Ishikawa (cell line): ENCODE measurements around the gene TM4SF20.

Experiments
- CEBPB ChIP-seq: IDR thresholded peaks from 2 replicates; pipeline ENCODE4 v1.6.1; 2012
- EGR1 ChIP-seq: IDR thresholded peaks from 2 replicates; pipeline ENCODE4 v1.6.1; 2012
- EP300 ChIP-seq: IDR thresholded peaks from 2 replicates; pipeline ENCODE4 v1.6.1; 2012; ENCODE audit warnings: borderline replicate concordance
- FOXM1 ChIP-seq: IDR thresholded peaks from 2 replicates; pipeline ENCODE4 v1.6.1; 2012; ENCODE audit warnings: low read depth, borderline replicate concordance
- MAX ChIP-seq: IDR thresholded peaks from 2 replicates; pipeline ENCODE4 v1.6.1; 2012
- REST ChIP-seq: IDR thresholded peaks from 2 replicates; pipeline ENCODE4 v1.6.1; 2012; ENCODE audit warnings: low read depth, mild to moderate bottlenecking
- TCF12 ChIP-seq: IDR thresholded peaks from 2 replicates; pipeline ENCODE4 v1.6.1; 2012; ENCODE audit warnings: low read depth
- TEAD4 ChIP-seq: IDR thresholded peaks from 2 replicates; pipeline ENCODE4 v1.6.1; 2012
- YY1 ChIP-seq: IDR thresholded peaks from 2 replicates; pipeline ENCODE4 v1.6.1; 2012; ENCODE audit warnings: low read depth

GRCh38 chr2:227373389-227373788, 5.7 kb downstream of the TM4SF20 start:
- no peak for TF ChIP-seq MAX
- TF ChIP-seq REST: no peak
- TF ChIP-seq FOXM1: no peak
- TF ChIP-seq YY1: no peak
- TF ChIP-seq TEAD4: no peak
- no peak for TF ChIP-seq TCF12
- TF ChIP-seq EGR1: no peak
- no peak for TF ChIP-seq EP300
- no peak for TF ChIP-seq CEBPB
